Activated CD4-positive, alpha-beta T cell treated with anti-CD3 and anti-CD28 coated beads, Interleukin-2, amount 10 ng/mL, durations not matched to agents 7 days and 5 days (primary cell): ENCODE results near the gene RND1. TPM values are rescaled to one million over a fixed set of nuclear protein-coding genes. Genes with fewer than 3 reads are reported as not detected.
A peak's percentile ranks its signal among the peaks of the same experiment; 100 is the strongest.
"Not testable (repeated sequence)": the region's sequence is repeated elsewhere in the genome, so short reads cannot be mapped to it uniquely, and the experiment has no call there.

ENCODE experiments used
- CTCF ChIA-PET: fragments of 350-600 bp; sonication (Branson Sonifier 250); formaldehyde crosslinking; loops from one replicate; lab custom pipeline; 2021; ENCODE audit warnings: antibody characterized with exemption; lab: Charles Lee
- POLR2A ChIA-PET: fragments of 350-600 bp; sonication (Branson Sonifier 250); formaldehyde crosslinking; loops from one replicate; lab custom pipeline; 2021; ENCODE audit warnings: antibody characterized with exemption; lab: Charles Lee
- DNase-seq: peaks from one replicate; pipeline ENCODE4 v3.0.0-alpha.2; 2020
- H3K27ac Mint-ChIP-seq: one replicate; pipeline ENCODE4 v1.8.0; 2021; ENCODE audit warnings: mild to moderate bottlenecking, moderate library complexity, mixed read lengths
- H3K27me3 Mint-ChIP-seq: one replicate; pipeline ENCODE4 v1.8.0; 2021; ENCODE audit warnings: mixed read lengths
- H3K36me3 Mint-ChIP-seq: one replicate; pipeline ENCODE4 v1.8.0; 2021; ENCODE audit warnings: low read depth, mixed read lengths
- H3K4me1 Mint-ChIP-seq: one replicate; pipeline ENCODE4 v1.8.0; 2021; ENCODE audit warnings: mixed read lengths
- H3K4me3 Mint-ChIP-seq: one replicate; pipeline ENCODE4 v1.8.0; 2021; ENCODE audit warnings: mild to moderate bottlenecking, moderate library complexity, mixed read lengths
- H3K9me3 Mint-ChIP-seq: one replicate; pipeline ENCODE4 v1.8.0; 2021; ENCODE audit warnings: mixed read lengths
- total RNA-seq, 2 experiments: library from RNA; stranded (reverse); gene quantifications; one replicate each; pipeline ENCODE4 v1.2.3, GENCODE V29; 2021

RND1 gene
- total RNA-seq, 2 experiments from 2014 or later = 1.1 to 1.2 TPM

GRCh38 chr12:48883305-48884161 lies 17.9 kb upstream of the RND1 start:
- Mint-ChIP-seq H3K27ac (no peak overlapping the region), H3K36me3 (no peaks in the 10 kb centered on the region), H3K9me3 (no peaks in the 10 kb centered on the region), H3K4me3 (no peak overlapping the region), H3K4me1 (peaks cover 8% of the 10 kb centered on the region), H3K27me3 (peaks cover 37% of the 10 kb centered on the region)
- ChIA-PET CTCF (interaction anchor here (1.0 to 1.8 kb wide), 2 partner anchors 13 to 96 kb away, joined by 3 to 5 read pairs; no protein-coding TSS in a partner anchor), POLR2A (no interaction called here)
- DNase-seq = no peak

- H3K9me3 Mint-ChIP-seq = no peaks in the 10 kb centered on the region
- peaks cover 8% of the 10 kb centered on the region for H3K4me1 Mint-ChIP-seq
- no peaks in the 10 kb centered on the region for H3K36me3 Mint-ChIP-seq
- DNase-seq = no peak
- CTCF ChIA-PET = interaction anchor here (1.0 to 1.8 kb wide), 2 partner anchors 13 to 97 kb away, joined by 3 to 5 read pairs; no protein-coding TSS in a partner anchor
- H3K4me3 Mint-ChIP-seq = no peak overlapping the region
- POLR2A ChIA-PET = no interaction called here
- no peak overlapping the region for H3K27ac Mint-ChIP-seq
- H3K27me3 Mint-ChIP-seq = peaks cover 37% of the 10 kb centered on the region
These were observed 17.3 kb upstream of the RND1 start for GRCh38 chr12:48882972-48883304.

GRCh38 chr12:48882315-48882687 lies 16.6 kb upstream of the RND1 start:
- ChIA-PET POLR2A (no interaction called here), CTCF (interaction anchor here (0.5 to 1.9 kb wide), 4 partner anchors 12 to 31 kb away, joined by 3 to 12 read pairs (median 4); partner anchors contain the start of gene DDX23)
- no peaks in the 10 kb centered on the region for H3K36me3 Mint-ChIP-seq
- H3K9me3 Mint-ChIP-seq = no peaks in the 10 kb centered on the region
- H3K4me1 Mint-ChIP-seq = peaks cover 8% of the 10 kb centered on the region
- H3K27ac Mint-ChIP-seq = no peak overlapping the region
- H3K4me3 Mint-ChIP-seq = no peak overlapping the region
- DNase-seq = no peak
- peaks cover 37% of the 10 kb centered on the region for H3K27me3 Mint-ChIP-seq

- no peak overlapping the region for H3K4me3 Mint-ChIP-seq
- DNase-seq = no peak
- no peak overlapping the region for H3K27ac Mint-ChIP-seq
- no peaks in the 10 kb centered on the region for H3K36me3 Mint-ChIP-seq
- ChIA-PET CTCF (interaction anchor here (0.5 to 3.7 kb wide), 4 partner anchors 9 to 30 kb away, joined by 3 to 14 read pairs (median 8); partner anchors contain the start of gene DDX23), POLR2A (no interaction called here)
- H3K4me1 Mint-ChIP-seq = peaks cover 8% of the 10 kb centered on the region
- peaks cover 37% of the 10 kb centered on the region for H3K27me3 Mint-ChIP-seq
- no peaks in the 10 kb centered on the region for H3K9me3 Mint-ChIP-seq
These were observed 16.1 kb upstream of the RND1 start for GRCh38 chr12:48881686-48882314.

GRCh38 chr12:48880647-48881046 lies 15.0 kb upstream of the RND1 start:
- H3K9me3 Mint-ChIP-seq = no peaks in the 10 kb centered on the region
- H3K27me3 Mint-ChIP-seq = peaks cover 35% of the 10 kb centered on the region
- H3K4me3 Mint-ChIP-seq = no peak overlapping the region
- DNase-seq = no peak
- ChIA-PET CTCF (interaction anchor here (1.1 to 3.7 kb wide), 3 partner anchors 10 to 28 kb away, joined by 3 to 14 read pairs (median 12); partner anchors contain the start of gene DDX23), POLR2A (no interaction called here)
- no peaks in the 10 kb centered on the region for H3K36me3 Mint-ChIP-seq
- H3K27ac Mint-ChIP-seq = no peak overlapping the region
- peaks cover 8% of the 10 kb centered on the region for H3K4me1 Mint-ChIP-seq

- ChIA-PET CTCF (interaction anchor here (1.0 to 3.7 kb wide), 3 partner anchors 12 to 25 kb away, joined by 3 to 14 read pairs (median 3); no protein-coding TSS in a partner anchor), POLR2A (no interaction called here)
- no peaks in the 10 kb centered on the region for H3K9me3 Mint-ChIP-seq
- H3K36me3 Mint-ChIP-seq = no peaks in the 10 kb centered on the region
- H3K4me3 Mint-ChIP-seq = no peak overlapping the region
- peaks cover 8% of the 10 kb centered on the region for H3K4me1 Mint-ChIP-seq
- H3K27ac Mint-ChIP-seq = no peak overlapping the region
- peaks cover 29% of the 10 kb centered on the region for H3K27me3 Mint-ChIP-seq
- no peak for DNase-seq
These were observed 12.9 kb upstream of the RND1 start for GRCh38 chr12:48878548-48878947.

- H3K4me1 Mint-ChIP-seq = no peaks in the 10 kb centered on the region
- no peaks in the 10 kb centered on the region for H3K9me3 Mint-ChIP-seq
- ChIA-PET POLR2A (no interaction called here), CTCF (interaction anchor here (1.0 to 1.6 kb wide), 3 partner anchors 14 to 61 kb away, joined by 4 to 6 read pairs (median 5); no protein-coding TSS in a partner anchor)
- no peaks in the 10 kb centered on the region for H3K36me3 Mint-ChIP-seq
- peaks cover 18% of the 10 kb centered on the region for H3K27me3 Mint-ChIP-seq
- H3K4me3 Mint-ChIP-seq = no peak overlapping the region
- no peak for DNase-seq
- no peak overlapping the region for H3K27ac Mint-ChIP-seq
These were observed 10.4 kb upstream of the RND1 start for GRCh38 chr12:48875944-48876515.

GRCh38 chr12:48873534-48873933 lies 7.9 kb upstream of the RND1 start:
- H3K27ac Mint-ChIP-seq, H3K4me3 Mint-ChIP-seq, H3K27me3 Mint-ChIP-seq, DNase-seq, H3K36me3 Mint-ChIP-seq, H3K4me1 Mint-ChIP-seq, H3K9me3 Mint-ChIP-seq, POLR2A ChIA-PET: not testable (repeated sequence)
- CTCF ChIA-PET = interaction anchor here (1.7 kb wide), 2 partner anchors 16 to 20 kb away, joined by 6 to 7 read pairs; no protein-coding TSS in a partner anchor

- H3K4me1 Mint-ChIP-seq = no peaks in the 10 kb centered on the region
- H3K36me3 Mint-ChIP-seq = no peaks in the 10 kb centered on the region
- DNase-seq = no peak
- H3K4me3 Mint-ChIP-seq = no peak overlapping the region
- H3K27me3 Mint-ChIP-seq = peaks cover 6% of the 10 kb centered on the region
- H3K9me3 Mint-ChIP-seq = no peaks in the 10 kb centered on the region
- H3K27ac Mint-ChIP-seq = no peak overlapping the region
- ChIA-PET POLR2A (no interaction called here), CTCF (interaction anchor here (1.7 kb wide), 2 partner anchors 17 to 20 kb away, joined by 6 to 7 read pairs; no protein-coding TSS in a partner anchor)
These were observed 7.4 kb upstream of the RND1 start for GRCh38 chr12:48873096-48873495.

GRCh38 chr12:48869191-48869590 lies 3.5 kb upstream of the RND1 start:
- Mint-ChIP-seq H3K4me3 (no peak overlapping the region), H3K36me3 (no peaks in the 10 kb centered on the region), H3K27ac (no peak overlapping the region), H3K4me1 (peaks cover 19% of the 10 kb centered on the region), H3K27me3 (peaks cover 17% of the 10 kb centered on the region), H3K9me3 (no peaks in the 10 kb centered on the region)
- no peak for DNase-seq
- ChIA-PET CTCF (interaction anchor here (0.7 to 8.3 kb wide), 5 partner anchors 17 to 119 kb away, joined by 3 to 63 read pairs (median 4); partner anchors contain the start of gene DDX23), POLR2A (no interaction called here)

GRCh38 chr12:48868451-48868850 lies 2.8 kb upstream of the RND1 start:
- peaks cover 24% of the 10 kb centered on the region for H3K27me3 Mint-ChIP-seq
- H3K9me3 Mint-ChIP-seq = no peaks in the 10 kb centered on the region
- no peak for DNase-seq
- POLR2A ChIA-PET = no interaction called here
- CTCF ChIA-PET = interaction anchor here (0.7 to 8.3 kb wide), 5 partner anchors 16 to 120 kb away, joined by 3 to 63 read pairs (median 4); partner anchors contain the start of gene DDX23
- no peak overlapping the region for H3K27ac Mint-ChIP-seq
- no peaks in the 10 kb centered on the region for H3K36me3 Mint-ChIP-seq
- H3K4me3 Mint-ChIP-seq = no peak overlapping the region
- peaks cover 25% of the 10 kb centered on the region for H3K4me1 Mint-ChIP-seq

- H3K4me3 Mint-ChIP-seq = peak overlapping the region; percentile 86
- DNase-seq = no peak
- CTCF ChIA-PET = interaction anchor here (0.7 to 8.3 kb wide), 8 partner anchors 10 to 130 kb away, joined by 3 to 63 read pairs (median 6); partner anchors contain the start of gene DDX23
- H3K4me1 Mint-ChIP-seq = peaks cover 25% of the 10 kb centered on the region
- peaks cover 27% of the 10 kb centered on the region for H3K27me3 Mint-ChIP-seq
- H3K9me3 Mint-ChIP-seq = no peaks in the 10 kb centered on the region
- POLR2A ChIA-PET = interaction anchor here (0.6 to 1.4 kb wide), 2 partner anchors 14 to 194 kb away, joined by 3 to 5 read pairs; partner anchors contain the start of genes DDX23 and KMT2D
- peak overlapping the region; percentile 89 for H3K27ac Mint-ChIP-seq
- no peaks in the 10 kb centered on the region for H3K36me3 Mint-ChIP-seq
These were observed 512 bp upstream of the RND1 start for GRCh38 chr12:48866052-48866711.
